Fibroblast of lung (primary cell): Measurements from ENCODE around the gene SYT17.

ENCODE experiments used
- CTCF ChIP-seq, 2 donors: IDR thresholded peaks in 1 of 2; conservative IDR thresholded peaks in 1 of 2; 1 replicate in 1 of 2; 2 replicates in 1 of 2; pipeline ENCODE4 v1.5.1; 2011 to 2012; ENCODE audit warnings: low read length in 2 of 2, control low read depth in 1 of 2, inconsistent platforms in 1 of 2, low read depth in 1 of 2, mild to moderate bottlenecking in 1 of 2
- EZH2 ChIP-seq: IDR thresholded peaks from 2 replicates; pipeline ENCODE4 v1.5.1; 2012; ENCODE audit warnings: low read length, control low read depth, mild to moderate bottlenecking; ENCODE audit errors: missing control alignments

GRCh38 chr16:19242987-19243575 lies 75.0 kb downstream of the SYT17 start:
- TF ChIP-seq CTCF (conservative IDR thresholded peaks at IDR 0.05 in 1 of 2, IDR thresholded peaks at IDR 0.05 in 1 of 2; ENCODE audit: low read depth in 1 of 2, low read length in 2 of 2), result no peak
- TF ChIP-seq EZH2, result no peak
